ENCODE results near the gene B3GNT7.
"Not testable (repeated sequence)": the region's sequence is repeated elsewhere in the genome, so short reads cannot be mapped to it uniquely, and the experiment has no call there.

The B3GNT7 gene

GRCh38 chr2:231395188-231396057, at the start of gene B3GNT7:
Gene B3GNT7, plus strand, starts transcription at chr2:231395710. Its CDS starts 94 bp downstream, at chr2:231395804.
- DNase-seq: no peak

- no peak for DNase-seq
Observed at GRCh38 chr2:231347081-231347480, 48.4 kb upstream of the B3GNT7 start.

- DNase-seq: no peak
Observed at GRCh38 chr2:231347638-231348037, 47.9 kb upstream of the B3GNT7 start.

GRCh38 chr2:231348173-231348572, 47.3 kb upstream of the B3GNT7 start:
- DNase-seq: no peak

GRCh38 chr2:231348704-231349373, 46.7 kb upstream of the B3GNT7 start:
- no peak for DNase-seq

- not testable (repeated sequence) for DNase-seq
Observed at GRCh38 chr2:231349374-231349735, 46.2 kb upstream of the B3GNT7 start.

- no peak for DNase-seq
Observed at GRCh38 chr2:231351648-231352047, 43.9 kb upstream of the B3GNT7 start.

GRCh38 chr2:231353469-231353868, 42.0 kb upstream of the B3GNT7 start:
- DNase-seq: no peak

- no peak for DNase-seq
Observed at GRCh38 chr2:231355508-231356465, 39.7 kb upstream of the B3GNT7 start.

- no peak for DNase-seq
Observed at GRCh38 chr2:231356466-231356844, 39.1 kb upstream of the B3GNT7 start.

- DNase-seq: no peak
Observed at GRCh38 chr2:231357048-231357447, 38.5 kb upstream of the B3GNT7 start.

- DNase-seq: no peak
Observed at GRCh38 chr2:231357931-231358330, 37.6 kb upstream of the B3GNT7 start.

- no peak for DNase-seq
Observed at GRCh38 chr2:231359441-231359840, 36.1 kb upstream of the B3GNT7 start.

GRCh38 chr2:231359948-231360347, 35.6 kb upstream of the B3GNT7 start:
- no peak for DNase-seq

- no peak for DNase-seq
Observed at GRCh38 chr2:231360401-231360800, 35.1 kb upstream of the B3GNT7 start.

- no peak for DNase-seq
Observed at GRCh38 chr2:231360881-231361371, 34.6 kb upstream of the B3GNT7 start.

GRCh38 chr2:231361701-231362554, 33.6 kb upstream of the B3GNT7 start:
- DNase-seq: no peak

- DNase-seq: no peak
Observed at GRCh38 chr2:231362555-231363184, 32.8 kb upstream of the B3GNT7 start.

GRCh38 chr2:231364061-231364460, 31.4 kb upstream of the B3GNT7 start:
- no peak for DNase-seq

GRCh38 chr2:231364961-231365810, 30.3 kb upstream of the B3GNT7 start:
- DNase-seq: peak in 1 of 2 experiments; percentile 42

Data from NCI-H1930 (cell line).